ENCODE data around the gene SLAMF1.

The SLAMF1 gene

DNA sequence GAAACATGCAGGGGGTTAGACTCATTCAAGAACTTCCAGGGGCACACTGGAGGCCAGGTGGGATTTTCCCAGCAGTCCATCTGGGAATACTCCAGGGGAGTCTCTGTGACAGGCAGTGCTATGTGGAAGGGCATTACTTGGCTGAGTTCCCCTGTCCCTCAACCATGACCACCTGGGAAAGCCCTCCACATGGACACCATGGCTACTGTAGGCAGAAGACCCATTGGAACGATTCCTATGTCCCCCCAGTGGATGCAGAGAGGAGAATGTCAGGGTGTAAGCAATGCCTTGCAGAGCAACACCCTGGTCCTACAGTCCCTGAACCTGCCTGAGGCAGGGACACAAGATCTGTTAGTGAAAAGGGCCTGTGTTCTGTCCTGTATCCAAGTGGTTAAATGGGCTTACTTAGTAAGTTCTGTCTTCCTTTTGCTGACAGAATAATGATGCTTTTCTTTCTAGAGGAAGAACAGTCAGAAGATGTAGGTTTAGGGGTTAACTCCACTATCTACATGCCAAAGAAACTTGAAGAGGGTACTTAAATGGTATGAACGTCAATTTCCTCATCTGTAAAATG is 13.4 kb downstream of the SLAMF1 start:
- H3K4me1 ChIP-seq (ENCODE audit: control insufficient read depth, low read depth, low read length), result peaks cover 34% of the 10 kb centered on the region
- peak overlapping the region; percentile 8 for H3K56ac ChIP-seq (ENCODE audit: low read length)
- H2BK120ac ChIP-seq (ENCODE audit: low read depth, low read length), result peak overlapping the region; percentile 17
- no peak overlapping the region for H2BK15ac ChIP-seq (replicated peaks; ENCODE audit: low read depth)
- H3K27ac ChIP-seq (ENCODE audit: low read depth, low read length), result no peak overlapping the region
- H3K79me2 ChIP-seq (ENCODE audit: control insufficient read depth, insufficient read depth, low read length), result no peaks in the 10 kb centered on the region
- H2AK5ac ChIP-seq (ENCODE audit: low read length), result peak overlapping the region; percentile 0
- peak overlapping the region; percentile 77 for H3K4ac ChIP-seq (ENCODE audit: low read depth, low read length)
- H3K4me3 ChIP-seq (ENCODE audit: low read length), result no peak overlapping the region
- DNase-seq, result no peak
- H3K18ac ChIP-seq (ENCODE audit: low read length), result peak overlapping the region; percentile 9
- H2BK5ac ChIP-seq (ENCODE audit: low read length), result peak overlapping the region; percentile 67
- no peaks in the 10 kb centered on the region for H3K79me1 ChIP-seq (ENCODE audit: low read length)
- H4K5ac ChIP-seq (ENCODE audit: low read length), result no peak overlapping the region
- H4K8ac ChIP-seq (ENCODE audit: low read depth, low read length), result no peak overlapping the region
- no peaks in the 10 kb centered on the region for H3K36me3 ChIP-seq (ENCODE audit: control insufficient read depth, insufficient read depth, low read length)
- no CpG with 5 or more reads among the region's 2 CpGs for WGBS (ENCODE audit: extremely low coverage, insufficient coverage, low lambda C conversion rate)
- H3K4me2 ChIP-seq (ENCODE audit: low read length), result no peak overlapping the region
- no peaks in the 10 kb centered on the region for H3K27me3 ChIP-seq (ENCODE audit: insufficient read depth, low read length, poor library complexity)
- no peak overlapping the region for H3K23ac ChIP-seq (ENCODE audit: low read length)
- H3K9ac ChIP-seq (ENCODE audit: low read length), result no peak overlapping the region

DNA sequence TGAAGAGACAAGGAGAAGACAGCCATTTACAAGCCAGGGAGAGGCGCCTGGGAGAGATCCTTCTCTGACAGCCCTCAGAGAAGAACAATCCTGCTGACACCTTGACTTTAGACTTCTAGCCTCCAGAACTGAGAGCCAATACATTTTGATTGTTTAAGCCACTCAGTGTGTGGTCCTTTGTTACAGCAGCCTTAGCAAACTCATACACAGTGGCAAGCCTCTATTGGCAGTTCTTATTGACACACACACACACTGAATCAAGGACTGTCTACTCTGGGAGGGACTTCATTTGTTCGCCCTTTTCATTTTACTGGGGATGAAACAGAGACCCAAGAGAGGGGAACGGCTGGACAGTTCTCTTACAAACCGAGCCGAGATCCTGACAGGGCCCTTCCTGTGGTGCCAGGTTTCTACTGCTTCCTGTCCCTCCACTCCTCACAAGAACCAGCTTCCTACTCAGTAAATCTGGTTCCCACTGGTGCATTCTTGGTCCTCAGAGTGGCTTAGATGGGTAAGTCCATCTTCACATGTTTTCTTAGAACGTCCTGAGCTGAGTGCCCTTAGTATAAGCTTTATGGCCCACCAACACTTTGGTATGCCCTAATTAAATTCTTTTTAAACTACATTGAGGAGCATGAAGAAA is 14.7 kb downstream of the SLAMF1 start:
- Histone ChIP-seq H3K56ac (ENCODE audit: low read length) (peak overlapping the region; percentile 71), H4K5ac (ENCODE audit: low read length) (peak overlapping the region; percentile 72), H3K4ac (ENCODE audit: low read depth, low read length) (peak overlapping the region; percentile 95), H3K27me3 (ENCODE audit: insufficient read depth, low read length, poor library complexity) (no peaks in the 10 kb centered on the region), H3K79me1 (ENCODE audit: low read length) (no peaks in the 10 kb centered on the region), H2BK5ac (ENCODE audit: low read length) (peak overlapping the region; percentile 94), H2BK15ac (replicated peaks; ENCODE audit: low read depth) (peak overlapping the region; percentile 67), H2BK120ac (ENCODE audit: low read depth, low read length) (peak overlapping the region; percentile 99), H3K23ac (ENCODE audit: low read length) (no peak overlapping the region), H3K4me1 (ENCODE audit: control insufficient read depth, low read depth, low read length) (peaks cover 27% of the 10 kb centered on the region), H3K27ac (ENCODE audit: low read depth, low read length) (peak overlapping the region; percentile 90), H3K4me2 (ENCODE audit: low read length) (no peak overlapping the region), H2AK5ac (ENCODE audit: low read length) (peak overlapping the region; percentile 96), H3K79me2 (ENCODE audit: control insufficient read depth, insufficient read depth, low read length) (no peaks in the 10 kb centered on the region), H3K9ac (ENCODE audit: low read length) (no peak overlapping the region), H3K18ac (ENCODE audit: low read length) (peak overlapping the region; percentile 78), H4K8ac (ENCODE audit: low read depth, low read length) (peak overlapping the region; percentile 67), H3K36me3 (ENCODE audit: control insufficient read depth, insufficient read depth, low read length) (no peaks in the 10 kb centered on the region), H3K4me3 (ENCODE audit: low read length) (no peak overlapping the region)
- no peak for DNase-seq
- WGBS (ENCODE audit: extremely low coverage, insufficient coverage, low lambda C conversion rate), result no CpG with 5 or more reads among the region's 6 CpGs

DNA sequence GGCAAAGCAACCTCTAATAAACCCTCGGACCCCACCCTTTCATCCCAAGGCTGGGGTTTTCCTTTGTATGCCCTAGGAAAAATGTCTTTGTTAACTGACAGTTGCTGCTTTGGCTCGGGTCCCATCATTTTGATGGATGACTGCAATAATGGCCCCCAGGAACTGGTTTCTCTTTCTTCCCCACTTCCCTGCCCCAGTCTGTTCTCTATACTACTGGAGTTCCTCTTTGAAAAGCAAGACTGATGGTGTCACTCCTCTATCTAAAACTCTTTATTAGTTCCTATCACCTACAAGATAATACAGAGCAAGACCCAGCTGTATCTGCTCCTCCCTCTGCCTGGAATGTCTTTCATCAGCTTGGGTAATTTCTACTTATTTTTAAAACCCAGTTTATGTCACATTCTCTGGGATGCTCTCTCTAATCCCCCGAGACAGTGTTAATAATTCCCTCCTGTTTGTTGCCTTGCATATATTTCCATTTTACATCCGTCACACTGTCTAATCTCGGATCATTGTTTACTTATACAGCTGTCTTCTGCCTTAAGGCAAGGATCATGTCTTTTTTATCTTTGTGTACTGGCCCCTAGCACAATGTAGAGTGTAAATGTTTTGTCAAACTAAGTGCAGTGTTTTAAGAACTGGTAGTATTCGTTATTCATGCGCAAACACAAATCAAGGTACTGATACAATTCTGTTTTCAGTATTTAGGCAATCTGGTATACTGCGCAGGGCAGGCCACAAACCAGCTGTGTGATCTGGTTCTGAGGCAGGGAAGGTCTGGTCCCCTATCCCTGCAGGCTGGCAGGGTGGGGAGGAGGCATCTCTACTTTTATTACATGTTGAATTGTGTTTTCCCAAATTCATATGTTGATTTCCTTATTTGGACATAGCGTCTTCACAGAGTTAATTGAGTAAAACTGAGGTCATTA is 16.1 kb downstream of the SLAMF1 start:
- WGBS (ENCODE audit: extremely low coverage, insufficient coverage, low lambda C conversion rate), result no CpG with 5 or more reads among the region's 9 CpGs
- H3K9ac ChIP-seq (ENCODE audit: low read length), result peak overlapping the region; percentile 49
- H3K56ac ChIP-seq (ENCODE audit: low read length), result peak overlapping the region; percentile 88

DNA sequence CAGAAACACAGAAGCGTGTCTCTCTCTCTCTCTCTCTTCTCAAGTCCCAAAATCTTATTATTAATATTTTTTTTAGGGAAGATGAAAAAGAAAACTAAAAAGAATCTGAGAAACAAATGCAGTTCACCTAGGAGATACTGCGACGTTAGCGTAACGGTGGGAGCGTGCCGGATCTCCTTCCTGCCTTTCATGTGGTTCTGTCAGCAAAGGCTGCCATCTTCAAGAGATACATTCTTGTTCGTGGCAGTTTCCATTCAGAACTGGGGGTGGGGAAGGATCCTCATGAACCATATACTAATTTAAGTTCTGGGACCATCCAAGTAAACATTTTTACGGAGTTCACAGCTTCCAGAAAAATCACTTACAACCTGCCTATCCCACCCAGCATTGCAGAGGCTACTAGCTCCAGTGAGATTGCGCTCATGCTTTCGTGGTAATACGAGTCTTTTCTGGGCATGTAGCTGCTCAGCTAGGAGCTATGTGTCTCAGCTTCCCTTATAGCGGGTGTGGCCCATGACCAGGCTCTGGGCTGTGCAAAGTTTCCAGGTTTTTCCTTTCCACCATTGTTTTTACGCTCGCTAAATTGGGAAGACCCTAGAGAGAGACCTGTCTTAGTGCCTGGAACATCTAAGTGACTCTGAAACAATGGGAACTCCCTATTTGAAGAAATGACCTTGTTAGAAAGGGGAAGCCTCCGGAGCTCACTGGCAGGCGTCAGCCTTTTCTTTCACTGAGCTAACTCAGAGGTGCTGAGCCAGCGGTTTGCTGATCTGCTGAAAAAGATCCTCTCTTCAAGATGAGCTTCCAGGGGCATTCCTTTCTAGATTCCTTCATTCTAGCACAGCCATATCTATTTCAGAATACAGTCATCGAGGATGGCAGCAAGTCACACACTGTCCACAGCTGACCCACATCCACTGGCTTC is 17.3 kb downstream of the SLAMF1 start:
- peak overlapping the region; percentile 90 for H4K8ac ChIP-seq (ENCODE audit: low read depth, low read length)
- H3K27me3 ChIP-seq (ENCODE audit: insufficient read depth, low read length, poor library complexity), result no peaks in the 10 kb centered on the region
- peak overlapping the region; percentile 88 for H3K56ac ChIP-seq (ENCODE audit: low read length)
- H3K4me1 ChIP-seq (ENCODE audit: control insufficient read depth, low read depth, low read length), result peaks cover 16% of the 10 kb centered on the region
- H2BK5ac ChIP-seq (ENCODE audit: low read length), result peak overlapping the region; percentile 98
- H3K9ac ChIP-seq (ENCODE audit: low read length), result peak overlapping the region; percentile 52
- H4K5ac ChIP-seq (ENCODE audit: low read length), result peak overlapping the region; percentile 93
- no peaks in the 10 kb centered on the region for H3K79me1 ChIP-seq (ENCODE audit: low read length)
- H3K79me2 ChIP-seq (ENCODE audit: control insufficient read depth, insufficient read depth, low read length), result no peaks in the 10 kb centered on the region
- H2BK120ac ChIP-seq (ENCODE audit: low read depth, low read length), result peak overlapping the region; percentile 49
- H3K4me2 ChIP-seq (ENCODE audit: low read length), result no peak overlapping the region
- peak overlapping the region; percentile 97 for H2AK5ac ChIP-seq (ENCODE audit: low read length)
- no peak overlapping the region for H3K4me3 ChIP-seq (ENCODE audit: low read length)
- peak overlapping the region; percentile 76 for H3K27ac ChIP-seq (ENCODE audit: low read depth, low read length)
- DNase-seq, result peak; percentile 39
- H3K4ac ChIP-seq (ENCODE audit: low read depth, low read length), result peak overlapping the region; percentile 99
- no peak overlapping the region for H3K23ac ChIP-seq (ENCODE audit: low read length)
- no peaks in the 10 kb centered on the region for H3K36me3 ChIP-seq (ENCODE audit: control insufficient read depth, insufficient read depth, low read length)
- H3K18ac ChIP-seq (ENCODE audit: low read length), result peak overlapping the region; percentile 98
- no CpG with 5 or more reads among the region's 19 CpGs for WGBS (ENCODE audit: extremely low coverage, insufficient coverage, low lambda C conversion rate)
- no peak overlapping the region for H2BK15ac ChIP-seq (replicated peaks; ENCODE audit: low read depth)

More for the DNA sequence above, 16.1 kb downstream of the SLAMF1 start:
- peak; percentile 83 for DNase-seq
- no peak overlapping the region for H3K4me2 ChIP-seq (ENCODE audit: low read length)
- no peaks in the 10 kb centered on the region for H3K27me3 ChIP-seq (ENCODE audit: insufficient read depth, low read length, poor library complexity)
- H3K27ac ChIP-seq (ENCODE audit: low read depth, low read length), result peak overlapping the region; percentile 90
- H3K79me2 ChIP-seq (ENCODE audit: control insufficient read depth, insufficient read depth, low read length), result no peaks in the 10 kb centered on the region
- peak overlapping the region; percentile 98 for H3K18ac ChIP-seq (ENCODE audit: low read length)
- H3K23ac ChIP-seq (ENCODE audit: low read length), result no peak overlapping the region
- H2AK5ac ChIP-seq (ENCODE audit: low read length), result peak overlapping the region; percentile 95
- peak overlapping the region; percentile 98 for H2BK5ac ChIP-seq (ENCODE audit: low read length)
- peak overlapping the region; percentile 92 for H3K4ac ChIP-seq (ENCODE audit: low read depth, low read length)
- no peaks in the 10 kb centered on the region for H3K79me1 ChIP-seq (ENCODE audit: low read length)
- peak overlapping the region; percentile 99 for H2BK120ac ChIP-seq (ENCODE audit: low read depth, low read length)
- H2BK15ac ChIP-seq (replicated peaks; ENCODE audit: low read depth), result peak overlapping the region; percentile 10
- peaks cover 17% of the 10 kb centered on the region for H3K4me1 ChIP-seq (ENCODE audit: control insufficient read depth, low read depth, low read length)
- H3K4me3 ChIP-seq (ENCODE audit: low read length), result no peak overlapping the region
- H4K8ac ChIP-seq (ENCODE audit: low read depth, low read length), result no peak overlapping the region
- H3K36me3 ChIP-seq (ENCODE audit: control insufficient read depth, insufficient read depth, low read length), result no peaks in the 10 kb centered on the region
- H4K5ac ChIP-seq (ENCODE audit: low read length), result peak overlapping the region; percentile 95

DNA sequence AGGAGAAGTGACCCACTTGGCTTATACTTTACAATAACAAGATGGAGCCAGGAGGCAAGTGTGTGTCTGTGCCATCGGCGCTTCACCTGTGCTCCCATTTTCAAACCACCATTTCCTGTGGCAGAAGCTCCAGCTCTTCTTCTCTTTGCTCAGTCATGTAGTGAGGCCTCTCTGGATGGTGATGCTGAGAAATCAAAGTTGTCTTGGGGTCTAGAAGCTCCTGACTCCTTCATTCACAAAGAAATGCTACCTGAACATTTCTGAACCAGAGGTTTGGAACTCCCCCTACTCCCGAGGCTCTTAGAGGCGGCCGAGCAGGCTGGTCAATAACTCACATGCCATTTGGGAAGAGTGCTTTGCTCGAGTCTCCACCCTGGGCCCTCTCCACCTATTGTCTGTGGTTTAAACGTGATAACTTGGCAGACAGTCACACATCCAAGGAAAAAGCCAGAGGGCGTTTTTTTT is 18.0 kb downstream of the SLAMF1 start:
- Histone ChIP-seq H3K79me2 (ENCODE audit: control insufficient read depth, insufficient read depth, low read length) (no peaks in the 10 kb centered on the region), H3K9ac (ENCODE audit: low read length) (peak overlapping the region; percentile 12), H3K23ac (ENCODE audit: low read length) (no peak overlapping the region), H3K4me1 (ENCODE audit: control insufficient read depth, low read depth, low read length) (peaks cover 16% of the 10 kb centered on the region), H3K27me3 (ENCODE audit: insufficient read depth, low read length, poor library complexity) (no peaks in the 10 kb centered on the region), H3K4me2 (ENCODE audit: low read length) (no peak overlapping the region), H3K36me3 (ENCODE audit: control insufficient read depth, insufficient read depth, low read length) (no peaks in the 10 kb centered on the region), H3K27ac (ENCODE audit: low read depth, low read length) (peak overlapping the region; percentile 43), H2BK15ac (replicated peaks; ENCODE audit: low read depth) (no peak overlapping the region), H4K8ac (ENCODE audit: low read depth, low read length) (peak overlapping the region; percentile 91), H3K18ac (ENCODE audit: low read length) (peak overlapping the region; percentile 91), H2AK5ac (ENCODE audit: low read length) (peak overlapping the region; percentile 63), H3K4ac (ENCODE audit: low read depth, low read length) (peak overlapping the region; percentile 89), H4K5ac (ENCODE audit: low read length) (no peak overlapping the region), H3K56ac (ENCODE audit: low read length) (peak overlapping the region; percentile 73), H2BK120ac (ENCODE audit: low read depth, low read length) (peak overlapping the region; percentile 49), H3K4me3 (ENCODE audit: low read length) (no peak overlapping the region), H2BK5ac (ENCODE audit: low read length) (peak overlapping the region; percentile 77), H3K79me1 (ENCODE audit: low read length) (no peaks in the 10 kb centered on the region)
- DNase-seq, result peak; percentile 71
- WGBS (ENCODE audit: extremely low coverage, insufficient coverage, low lambda C conversion rate), result no CpG with 5 or more reads among the region's 8 CpGs
